ENCODE results near the gene NFASC.

The NFASC gene

GRCh38 chr1:204870160-204870912, at the start of gene NFASC:
Gene NFASC (plus strand): TSS chr1:204870862. CDS start chr1:204944316, 73,454 bp downstream.
- DNase-seq: no peak

- DNase-seq: no peak
Observed at GRCh38 chr1:204821476-204821875, 49.2 kb upstream of the NFASC start.

GRCh38 chr1:204821924-204822323, 48.7 kb upstream of the NFASC start:
- DNase-seq: no peak

- peak; percentile 20 for DNase-seq
Observed at GRCh38 chr1:204826970-204827369, 43.7 kb upstream of the NFASC start.

- peak; percentile 63 for DNase-seq
Observed at GRCh38 chr1:204828352-204828850, 42.3 kb upstream of the NFASC start.

GRCh38 chr1:204829133-204829825, 41.4 kb upstream of the NFASC start:
- no peak for DNase-seq

- no peak for DNase-seq
Observed at GRCh38 chr1:204830747-204831146, 39.9 kb upstream of the NFASC start.

- DNase-seq: no peak
Observed at GRCh38 chr1:204831186-204831585, 39.5 kb upstream of the NFASC start.

- DNase-seq: no peak
Observed at GRCh38 chr1:204834336-204834735, 36.3 kb upstream of the NFASC start.

- DNase-seq: no peak
Observed at GRCh38 chr1:204834752-204835151, 35.9 kb upstream of the NFASC start.

GRCh38 chr1:204835737-204836136, 34.9 kb upstream of the NFASC start:
- no peak for DNase-seq

- peak; percentile 60 for DNase-seq
Observed at GRCh38 chr1:204836856-204837255, 33.8 kb upstream of the NFASC start.

- peak; percentile 33 for DNase-seq
Observed at GRCh38 chr1:204837440-204838084, 33.1 kb upstream of the NFASC start.

- no peak for DNase-seq
Observed at GRCh38 chr1:204841316-204841715, 29.3 kb upstream of the NFASC start.

- no peak for DNase-seq
Observed at GRCh38 chr1:204841798-204842197, 28.9 kb upstream of the NFASC start.

- no peak for DNase-seq
Observed at GRCh38 chr1:204842369-204842768, 28.3 kb upstream of the NFASC start.

- DNase-seq: peak; percentile 35
Observed at GRCh38 chr1:204842892-204843291, 27.8 kb upstream of the NFASC start.

- no peak for DNase-seq
Observed at GRCh38 chr1:204846546-204846945, 24.1 kb upstream of the NFASC start.

- DNase-seq: no peak
Observed at GRCh38 chr1:204848579-204848978, 22.1 kb upstream of the NFASC start.

- DNase-seq: no peak
Observed at GRCh38 chr1:204852854-204853253, 17.8 kb upstream of the NFASC start.

- no peak for DNase-seq
Observed at GRCh38 chr1:204853436-204853835, 17.2 kb upstream of the NFASC start.

- DNase-seq: no peak
Observed at GRCh38 chr1:204854286-204854685, 16.4 kb upstream of the NFASC start.

- DNase-seq: no peak
Observed at GRCh38 chr1:204858363-204858821, 12.3 kb upstream of the NFASC start.

GRCh38 chr1:204859861-204860267, 10.8 kb upstream of the NFASC start:
- no peak for DNase-seq

All from NCI-H226 (cell line).